Heart left ventricle (tissue), 13 donors: ENCODE data around the gene GRM7.

Source experiments
- POLR2A ChIP-seq, 2 donors: fragments of 450-650 bp; IDR thresholded peaks; one replicate each; pipeline ENCODE4 v1.6.1; 2017; ENCODE audit warnings: antibody characterized with exemption in 2 of 2, mild to moderate bottlenecking in 2 of 2, moderate library complexity in 2 of 2
- TF ChIP-seq, protein P1 (sequence below), 12 donors: fragments of 200-600 bp; sonication (generic) in 4 of 12; IDR thresholded peaks; one replicate each; pipeline versions ENCODE4 v1.5.0 to v1.8.0; 2018 to 2022; ENCODE audit warnings: antibody characterized with exemption in 12 of 12, mild to moderate bottlenecking in 5 of 12
- donor health status: ischemic (EF 13 %, LVEDD 7.1; RV severe dilation, severe dysfunction).
- donor health status: DM: no; HTN: yes; CAD: no.
- donor health status: DM: no; HTN: no; CAD: no.
- donor health status: ischemic (EF 25% LVEDD 6.9; RV normal size, moderate dysfunction).
- donor health status: ischemic (EF 25% LVEDD 5.7; RV mildly dilated, moderate dysfunction).
- donor health status: ischemic (EF 35%, LVEDD 5.7; RV mildly dilated, moderate dysfunction).
- donor health status: nonischemic (EF 11% LVEDD 7.7; RV severe dilation, severe dysfunction).
- donor health status: DM: yes; HTN: yes; CAD: no.
- donor health status: PGD.
- donor health status: ischemic (EF 29% LVEDD 5.4; RV normal size, mild dysfunction).
- donor health status: nonischemic (EF 23%, LVEDD 6.1; RV moderate dilation, normal function).

DNA sequence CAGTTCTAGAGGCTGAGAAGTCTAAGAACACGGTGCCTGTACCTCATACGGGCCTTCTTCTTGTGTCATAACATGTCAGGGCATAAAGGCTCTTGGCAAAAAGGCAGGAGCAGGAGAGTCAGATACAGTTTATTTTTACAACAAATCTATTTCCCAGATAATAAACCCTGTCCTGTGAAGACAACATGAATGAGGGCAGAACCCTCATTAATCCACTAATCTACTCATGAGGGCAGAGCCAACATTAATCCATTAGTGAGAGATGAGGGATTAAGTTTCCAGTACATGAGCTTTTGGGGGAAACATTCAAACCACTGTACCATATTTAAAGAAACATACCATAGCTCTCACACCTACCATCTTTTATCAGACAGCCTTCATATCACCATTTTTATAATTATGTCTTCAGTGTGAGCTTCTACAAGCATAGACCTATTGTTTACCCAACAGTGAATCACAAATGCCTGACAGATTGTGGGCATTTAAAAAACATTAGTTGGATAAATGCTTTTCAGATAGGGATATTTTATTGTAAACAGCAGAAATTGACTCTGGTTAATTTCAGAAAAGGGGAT, 645.8 kb downstream of the GRM7 start:
- TF ChIP-seq, protein P1, sequence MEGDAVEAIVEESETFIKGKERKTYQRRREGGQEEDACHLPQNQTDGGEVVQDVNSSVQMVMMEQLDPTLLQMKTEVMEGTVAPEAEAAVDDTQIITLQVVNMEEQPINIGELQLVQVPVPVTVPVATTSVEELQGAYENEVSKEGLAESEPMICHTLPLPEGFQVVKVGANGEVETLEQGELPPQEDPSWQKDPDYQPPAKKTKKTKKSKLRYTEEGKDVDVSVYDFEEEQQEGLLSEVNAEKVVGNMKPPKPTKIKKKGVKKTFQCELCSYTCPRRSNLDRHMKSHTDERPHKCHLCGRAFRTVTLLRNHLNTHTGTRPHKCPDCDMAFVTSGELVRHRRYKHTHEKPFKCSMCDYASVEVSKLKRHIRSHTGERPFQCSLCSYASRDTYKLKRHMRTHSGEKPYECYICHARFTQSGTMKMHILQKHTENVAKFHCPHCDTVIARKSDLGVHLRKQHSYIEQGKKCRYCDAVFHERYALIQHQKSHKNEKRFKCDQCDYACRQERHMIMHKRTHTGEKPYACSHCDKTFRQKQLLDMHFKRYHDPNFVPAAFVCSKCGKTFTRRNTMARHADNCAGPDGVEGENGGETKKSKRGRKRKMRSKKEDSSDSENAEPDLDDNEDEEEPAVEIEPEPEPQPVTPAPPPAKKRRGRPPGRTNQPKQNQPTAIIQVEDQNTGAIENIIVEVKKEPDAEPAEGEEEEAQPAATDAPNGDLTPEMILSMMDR (IDR thresholded peaks at IDR 0.05): no peak
- no peak for TF ChIP-seq POLR2A (IDR thresholded peaks at IDR 0.05)
